SK-N-SH treated with all-trans-retinoic acid at 6 μM for 48 hours (cell line): ENCODE data around the gene PPARA.

ENCODE experiments used
- ESRRG ChIP-seq: fragments of 250-450 bp; sonication (Bioruptor Pico); IDR thresholded peaks from 2 replicates; pipeline ENCODE4 v1.6.1; 2021; ENCODE audit warnings: mild to moderate bottlenecking
- SNAI2 ChIP-seq: fragments of 250-450 bp; sonication (Bioruptor Pico); IDR thresholded peaks from 2 replicates; pipeline ENCODE4 v1.5.0; 2020; ENCODE audit warnings: mild to moderate bottlenecking, moderate library complexity
- ZFP3 ChIP-seq: fragments of 250-450 bp; sonication (Bioruptor Pico); IDR thresholded peaks from 2 replicates; pipeline ENCODE4 v1.5.0; 2020; ENCODE audit warnings: mild to moderate bottlenecking, moderate library complexity
- ZFP30 ChIP-seq: fragments of 450-650 bp; formaldehyde crosslinking; IDR thresholded peaks from 2 replicates; pipeline ENCODE4 v1.5.0; 2022; ENCODE audit warnings: mild to moderate bottlenecking, moderate library complexity

DNA sequence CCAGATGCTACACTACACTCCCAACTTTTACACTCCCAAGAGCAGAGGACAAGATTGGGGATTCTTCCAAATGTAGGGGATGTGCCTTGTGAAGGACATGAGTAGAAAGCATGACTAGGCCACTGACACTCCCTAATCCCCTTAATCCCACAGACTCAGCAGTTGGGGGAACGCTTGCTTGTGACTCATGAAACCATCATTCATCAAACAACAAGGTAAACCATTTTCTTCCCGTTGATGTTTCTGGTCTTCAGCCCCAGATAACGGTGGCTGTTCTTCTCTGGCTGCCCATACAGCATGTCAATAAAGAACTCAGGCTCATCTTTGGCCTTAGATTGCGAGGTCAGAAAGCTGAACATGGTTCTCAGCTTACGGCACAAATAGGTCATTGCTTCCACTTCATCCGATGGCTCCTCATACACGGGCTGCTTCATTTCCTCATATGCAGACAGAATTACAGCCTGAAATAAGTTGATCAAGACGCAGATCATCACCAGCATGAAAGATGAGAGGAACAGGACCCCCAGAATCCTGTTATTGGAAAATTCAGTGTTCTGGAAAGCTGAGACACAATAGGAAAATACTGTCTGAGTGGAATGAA is 106.1 kb downstream of the PPARA start:
- no peak for TF ChIP-seq ESRRG (CRISPR knock-in tag)
- TF ChIP-seq SNAI2 (CRISPR knock-in tag) = no peak
- no peak for TF ChIP-seq ZFP3 (CRISPR knock-in tag)
- TF ChIP-seq ZFP30 (CRISPR knock-in tag) = no peak
